Type B pancreatic cell (in vitro differentiated cells): ENCODE data around the gene NDUFS3. TPM values are rescaled to one million over a fixed set of nuclear protein-coding genes. Genes with fewer than 3 reads are reported as not detected.
A peak's percentile ranks its signal among the peaks of the same experiment; 100 is the strongest.

ENCODE experiments used
- DNase-seq: peaks from one replicate; pipeline ENCODE4 v3.0.0; 2021; ENCODE audit warnings: mixed read lengths; ENCODE audit not compliant: unreplicated experiment; ENCODE audit errors: extremely low spot score
- H3K27ac Mint-ChIP-seq: 2 replicates; pipeline ENCODE4 v1.8.0; 2021; ENCODE audit warnings: mild to moderate bottlenecking, mixed read lengths
- H3K27me3 Mint-ChIP-seq: 2 replicates; pipeline ENCODE4 v1.8.0; 2021; ENCODE audit warnings: mixed read lengths
- H3K36me3 Mint-ChIP-seq: 2 replicates; pipeline ENCODE4 v1.8.0; 2021; ENCODE audit warnings: mixed read lengths
- H3K4me1 Mint-ChIP-seq: one replicate; pipeline ENCODE4 v1.8.0; 2021; ENCODE audit warnings: mixed read lengths; ENCODE audit not compliant: unreplicated experiment
- H3K4me3 Mint-ChIP-seq: 2 replicates; pipeline ENCODE4 v1.8.0; 2021; ENCODE audit warnings: mild to moderate bottlenecking, mixed read lengths
- H3K9me3 Mint-ChIP-seq: 2 replicates; pipeline ENCODE4 v1.8.0; 2021; ENCODE audit warnings: mixed read lengths
- CTCF ChIP-seq: fragments of 200-600 bp; sonication (generic); conservative IDR thresholded peaks from 2 replicates; pipeline ENCODE4 v1.5.0; 2021; ENCODE audit warnings: antibody characterized with exemption, mild to moderate bottlenecking
- total RNA-seq: library from RNA; stranded (reverse); gene quantifications from 2 replicates; pipeline ENCODE4 v1.2.1, GENCODE V29; 2021; ENCODE audit warnings: low replicate concordance

NDUFS3 gene
- total RNA-seq, 1 donor from 2014 or later = 161 TPM

GRCh38 chr11:47571357-47571729 is 7.5 kb upstream of the NDUFS3 start:
- no peak overlapping the region for H3K27ac Mint-ChIP-seq
- TF ChIP-seq CTCF = no peak
- no peaks in the 10 kb centered on the region for H3K9me3 Mint-ChIP-seq
- H3K27me3 Mint-ChIP-seq = no peaks in the 10 kb centered on the region
- DNase-seq = no peak
- no peak overlapping the region for H3K4me3 Mint-ChIP-seq
- peaks cover 5% of the 10 kb centered on the region for H3K4me1 Mint-ChIP-seq
- H3K36me3 Mint-ChIP-seq = peaks cover 12% of the 10 kb centered on the region

- Mint-ChIP-seq H3K4me3 (no peak overlapping the region), H3K27ac (no peak overlapping the region), H3K27me3 (no peaks in the 10 kb centered on the region), H3K9me3 (no peaks in the 10 kb centered on the region), H3K4me1 (peaks cover under 1% of the 10 kb centered on the region), H3K36me3 (peaks cover 12% of the 10 kb centered on the region)
- DNase-seq = no peak
- TF ChIP-seq CTCF = no peak
Observed at GRCh38 chr11:47571895-47572294, 7.0 kb upstream of the NDUFS3 start.

GRCh38 chr11:47572715-47573255 is 6.1 kb upstream of the NDUFS3 start:
- Mint-ChIP-seq H3K9me3 (no peaks in the 10 kb centered on the region), H3K4me1 (peaks cover 6% of the 10 kb centered on the region), H3K36me3 (peaks cover 16% of the 10 kb centered on the region), H3K27ac (no peak overlapping the region), H3K27me3 (no peaks in the 10 kb centered on the region), H3K4me3 (peak overlapping the region; percentile 28)
- no peak for TF ChIP-seq CTCF
- no peak for DNase-seq

- no peak for TF ChIP-seq CTCF
- no peak overlapping the region for H3K27ac Mint-ChIP-seq
- peaks cover 11% of the 10 kb centered on the region for H3K4me1 Mint-ChIP-seq
- H3K4me3 Mint-ChIP-seq = no peak overlapping the region
- peaks cover 16% of the 10 kb centered on the region for H3K36me3 Mint-ChIP-seq
- H3K27me3 Mint-ChIP-seq = no peaks in the 10 kb centered on the region
- H3K9me3 Mint-ChIP-seq = no peaks in the 10 kb centered on the region
- DNase-seq = no peak
Observed at GRCh38 chr11:47573321-47573720, 5.6 kb upstream of the NDUFS3 start.

- Mint-ChIP-seq H3K36me3 (peaks cover 26% of the 10 kb centered on the region), H3K27ac (peak overlapping the region; percentile 99), H3K4me1 (peaks cover 16% of the 10 kb centered on the region), H3K27me3 (no peaks in the 10 kb centered on the region), H3K9me3 (no peaks in the 10 kb centered on the region), H3K4me3 (peak overlapping the region; percentile 99)
- no peak for TF ChIP-seq CTCF
- no peak for DNase-seq
Observed at GRCh38 chr11:47577460-47578041, 1.3 kb upstream of the NDUFS3 start.
